HUES6 (cell line): Measurements from ENCODE around the gene HS3ST1.
"Not testable (repeated sequence)": the region's sequence is repeated elsewhere in the genome, so short reads cannot be mapped to it uniquely, and the experiment has no call there.

ENCODE experiments used
- H3K27ac ChIP-seq: 2 replicates; pipeline ENCODE4 v1.7.0; 2013; ENCODE audit warnings: low read depth, mild to moderate bottlenecking, low read length, inconsistent platforms
- H3K27me3 ChIP-seq: 2 replicates; pipeline ENCODE4 v1.6.1; 2013; ENCODE audit warnings: low read length; ENCODE audit not compliant: control insufficient read depth, insufficient read depth
- H3K36me3 ChIP-seq: 2 replicates; pipeline ENCODE4 v1.6.1; 2013; ENCODE audit warnings: low read length; ENCODE audit not compliant: control insufficient read depth, insufficient read depth
- H3K4me1 ChIP-seq: 2 replicates; pipeline ENCODE4 v1.6.1; 2013; ENCODE audit warnings: low read length; ENCODE audit not compliant: control insufficient read depth, insufficient read depth
- H3K4me3 ChIP-seq: 2 replicates; pipeline ENCODE4 v1.5.1; 2013; ENCODE audit warnings: low read depth, low read length
- H3K9ac ChIP-seq: one replicate; pipeline ENCODE4 v1.6.1; 2013; ENCODE audit warnings: mild to moderate bottlenecking, low read length
- H3K9me3 ChIP-seq: 2 replicates; pipeline ENCODE4 v1.6.1; 2013; ENCODE audit warnings: low read depth, low read length; ENCODE audit not compliant: control insufficient read depth, insufficient read depth

HS3ST1 gene

GRCh38 chr4:11399461-11399971 lies 29.2 kb downstream of the HS3ST1 start:
- H3K36me3 ChIP-seq = peaks cover 6% of the 10 kb centered on the region; the same call in 1 of the 2 replicates
- H3K4me3 ChIP-seq = no peak overlapping the region
- peaks cover 13% of the 10 kb centered on the region for H3K4me1 ChIP-seq
- no peaks in the 10 kb centered on the region for H3K9me3 ChIP-seq
- H3K27ac ChIP-seq = no peak overlapping the region
- H3K9ac ChIP-seq = no peak overlapping the region
- no peaks in the 10 kb centered on the region for H3K27me3 ChIP-seq

GRCh38 chr4:11397819-11398610 lies 30.7 kb downstream of the HS3ST1 start:
- Histone ChIP-seq H3K27me3 (no peaks in the 10 kb centered on the region), H3K4me3 (no peak overlapping the region), H3K9me3 (no peaks in the 10 kb centered on the region), H3K27ac (no peak overlapping the region), H3K4me1 (peaks cover 13% of the 10 kb centered on the region), H3K9ac (no peak overlapping the region), H3K36me3 (peaks cover 6% of the 10 kb centered on the region; the same call in 1 of the 2 replicates)

- no peak overlapping the region for H3K9ac ChIP-seq
- H3K4me3 ChIP-seq = no peak overlapping the region
- H3K27me3 ChIP-seq = no peaks in the 10 kb centered on the region
- H3K36me3 ChIP-seq = peaks cover 6% of the 10 kb centered on the region; the same call in 1 of the 2 replicates
- H3K27ac ChIP-seq = no peak overlapping the region
- peaks cover 13% of the 10 kb centered on the region for H3K4me1 ChIP-seq
- H3K9me3 ChIP-seq = no peaks in the 10 kb centered on the region
Measured at GRCh38 chr4:11397146-11397545, 31.5 kb downstream of the HS3ST1 start.

- no peaks in the 10 kb centered on the region for H3K36me3 ChIP-seq
- no peaks in the 10 kb centered on the region for H3K9me3 ChIP-seq
- H3K27ac ChIP-seq = no peak overlapping the region
- no peak overlapping the region for H3K4me3 ChIP-seq
- no peaks in the 10 kb centered on the region for H3K27me3 ChIP-seq
- H3K4me1 ChIP-seq = peaks cover 13% of the 10 kb centered on the region
- no peak overlapping the region for H3K9ac ChIP-seq
Measured at GRCh38 chr4:11393551-11393950, 35.1 kb downstream of the HS3ST1 start.

- not testable (repeated sequence) for H3K27me3 ChIP-seq, H3K27ac ChIP-seq, H3K36me3 ChIP-seq, H3K9me3 ChIP-seq, H3K4me3 ChIP-seq, H3K4me1 ChIP-seq, H3K9ac ChIP-seq
Measured at GRCh38 chr4:11384072-11384471, 44.6 kb downstream of the HS3ST1 start.

- Histone ChIP-seq H3K27ac (no peak overlapping the region), H3K4me1 (no peaks in the 10 kb centered on the region), H3K9ac (no peak overlapping the region), H3K27me3 (no peaks in the 10 kb centered on the region), H3K9me3 (no peaks in the 10 kb centered on the region), H3K36me3 (no peaks in the 10 kb centered on the region), H3K4me3 (no peak overlapping the region)
Measured at GRCh38 chr4:11376571-11376970, 52.1 kb downstream of the HS3ST1 start.

- no peaks in the 10 kb centered on the region for H3K36me3 ChIP-seq
- H3K4me3 ChIP-seq = no peak overlapping the region
- no peak overlapping the region for H3K9ac ChIP-seq
- no peaks in the 10 kb centered on the region for H3K27me3 ChIP-seq
- no peak overlapping the region for H3K27ac ChIP-seq
- no peaks in the 10 kb centered on the region for H3K4me1 ChIP-seq
- no peaks in the 10 kb centered on the region for H3K9me3 ChIP-seq
Measured at GRCh38 chr4:11376146-11376545, 52.5 kb downstream of the HS3ST1 start.

GRCh38 chr4:11368701-11369115 lies 60.0 kb downstream of the HS3ST1 start:
- Histone ChIP-seq H3K36me3 (no peaks in the 10 kb centered on the region), H3K4me3 (no peak overlapping the region), H3K27me3 (no peaks in the 10 kb centered on the region; the same call in 1 of the 2 replicates), H3K9ac (no peak overlapping the region), H3K27ac (no peak overlapping the region), H3K4me1 (peaks cover 3% of the 10 kb centered on the region; the same call in 1 of the 2 replicates), H3K9me3 (no peaks in the 10 kb centered on the region)

GRCh38 chr4:11367371-11367770 lies 61.3 kb downstream of the HS3ST1 start:
- H3K4me1 ChIP-seq = peaks cover 3% of the 10 kb centered on the region; the same call in 1 of the 2 replicates
- H3K9ac ChIP-seq = no peak overlapping the region
- no peak overlapping the region for H3K4me3 ChIP-seq
- H3K27me3 ChIP-seq = no peaks in the 10 kb centered on the region; the same call in 1 of the 2 replicates
- no peaks in the 10 kb centered on the region for H3K36me3 ChIP-seq
- no peak overlapping the region for H3K27ac ChIP-seq
- no peaks in the 10 kb centered on the region for H3K9me3 ChIP-seq

GRCh38 chr4:11366859-11367258 lies 61.8 kb downstream of the HS3ST1 start:
- Histone ChIP-seq H3K4me1 (peaks cover 3% of the 10 kb centered on the region; the same call in 1 of the 2 replicates), H3K9me3 (no peaks in the 10 kb centered on the region), H3K27me3 (no peaks in the 10 kb centered on the region; the same call in 1 of the 2 replicates), H3K9ac (no peak overlapping the region), H3K4me3 (no peak overlapping the region), H3K36me3 (no peaks in the 10 kb centered on the region), H3K27ac (no peak overlapping the region)

GRCh38 chr4:11365039-11365438 lies 63.7 kb downstream of the HS3ST1 start:
- peaks cover 3% of the 10 kb centered on the region; the same call in 1 of the 2 replicates for H3K4me1 ChIP-seq
- no peak overlapping the region for H3K9ac ChIP-seq
- no peaks in the 10 kb centered on the region for H3K9me3 ChIP-seq
- H3K4me3 ChIP-seq = no peak overlapping the region
- no peaks in the 10 kb centered on the region; the same call in 1 of the 2 replicates for H3K27me3 ChIP-seq
- H3K27ac ChIP-seq = no peak overlapping the region
- no peaks in the 10 kb centered on the region for H3K36me3 ChIP-seq
